Ecto neural progenitor cell (in vitro differentiated cells): Measurements from ENCODE around the gene SELENOO.
"Not testable (repeated sequence)": the region's sequence is repeated elsewhere in the genome, so short reads cannot be mapped to it uniquely, and the experiment has no call there.

Source experiments
- DNase-seq: peaks from one replicate; pipeline ENCODE4 v3.0.0-alpha.2; 2018; ENCODE audit warnings: low spot score

SELENOO gene

GRCh38 chr22:50200461-50201190 is at the start of gene SELENOO:
TSS of gene SELENOO (plus strand) at chr22:50201011. CDS start at chr22:50201037, 26 bp downstream.
- peak; percentile 95 for DNase-seq

GRCh38 chr22:50151571-50152537 is 49.0 kb upstream of the SELENOO start:
- no peak for DNase-seq

GRCh38 chr22:50153056-50153755 is 47.6 kb upstream of the SELENOO start:
- no peak for DNase-seq

GRCh38 chr22:50153756-50154140 is 47.1 kb upstream of the SELENOO start:
- DNase-seq, result no peak

GRCh38 chr22:50157709-50158375 is 43.0 kb upstream of the SELENOO start:
- no peak for DNase-seq

GRCh38 chr22:50160947-50161346 is 39.9 kb upstream of the SELENOO start:
- DNase-seq, result no peak

- no peak for DNase-seq
Measured at GRCh38 chr22:50161508-50162390, 39.1 kb upstream of the SELENOO start.

- no peak for DNase-seq
Measured at GRCh38 chr22:50162391-50162956, 38.3 kb upstream of the SELENOO start.

GRCh38 chr22:50165436-50166123 is 35.2 kb upstream of the SELENOO start:
- no peak for DNase-seq

- DNase-seq, result no peak
Measured at GRCh38 chr22:50167689-50168489, 32.9 kb upstream of the SELENOO start.

- not testable (repeated sequence) for DNase-seq
Measured at GRCh38 chr22:50168490-50169180, 32.2 kb upstream of the SELENOO start.

GRCh38 chr22:50169181-50169759 is 31.5 kb upstream of the SELENOO start:
- DNase-seq, result no peak

GRCh38 chr22:50169774-50170341 is 31.0 kb upstream of the SELENOO start:
- DNase-seq, result no peak

GRCh38 chr22:50170453-50171318 is 30.1 kb upstream of the SELENOO start, which contains the start of gene PANX2:
TSS of gene PANX2 (plus strand) at chr22:50170731. CDS start at chr22:50170731, 0 bp downstream.
- no peak for DNase-seq

- no peak for DNase-seq
Measured at GRCh38 chr22:50171319-50171964, 29.4 kb upstream of the SELENOO start.

GRCh38 chr22:50171965-50172421 is 28.8 kb upstream of the SELENOO start:
- no peak for DNase-seq
